ENCODE measurements around the gene RPS6KL1. TPM values are rescaled to one million over a fixed set of nuclear protein-coding genes. Genes with fewer than 3 reads are reported as not detected.

RPS6KL1 gene
- polyA plus RNA-seq, 2 of the 4 experiments (the other 2 are of a cell fraction), result 0.32 to 0.99 TPM

GRCh38 chr14:74858022-74858421 is 65.0 kb downstream of the RPS6KL1 start:
- WGBS (ENCODE audit: missing lambda C conversion rate), result 67% methylated on average over 1 of the region's 1 CpG
- ATAC-seq (no peak), FAIRE-seq (no peak), DNase-seq (ENCODE audit: low read depth in 1 of 2, low spot score in 1 of 2) (no peak)
- Histone ChIP-seq H3K4me2 (no peak overlapping the region), H3K4me3 (no peak overlapping the region), H3K9me3 (no peaks in the 10 kb centered on the region), H3K4me1 (no peaks in the 10 kb centered on the region), H3K27ac (no peak overlapping the region)
- TF ChIP-seq CTCF (IDR thresholded peaks at IDR 0.05) (no peak), HOXB13 (CRISPR knock-in tag; IDR thresholded peaks at IDR 0.05; ENCODE audit: low read depth) (no peak), RAD21 (conservative IDR thresholded peaks at IDR 0.05 in 1 of 2, IDR thresholded peaks at IDR 0.05 in 1 of 2) (no peak), PHF8 (IDR thresholded peaks at IDR 0.05; ENCODE audit: borderline replicate concordance, low read depth) (no peak), CEBPB (IDR thresholded peaks at IDR 0.05) (no peak)
- ChIA-PET CTCF (interaction anchor here (0.6 to 20.9 kb wide), 9 partner anchors 16 to 551 kb away, joined by 3 to 339 read pairs (median 3); partner anchors contain the start of genes DLST and PROX2), POLR2A (no interaction called here)

- ChIA-PET CTCF (interaction anchor here (1.2 to 20.9 kb wide), 6 partner anchors 9 to 247 kb away, joined by 3 to 339 read pairs (median 76); partner anchors contain the start of genes DLST and PROX2), POLR2A (no interaction called here)
- Histone ChIP-seq H3K4me1 (no peaks in the 10 kb centered on the region), H3K27ac (no peak overlapping the region), H3K4me3 (no peak overlapping the region), H3K4me2 (no peak overlapping the region), H3K9me3 (no peaks in the 10 kb centered on the region)
- DNase-seq (ENCODE audit: low read depth in 1 of 2, low spot score in 1 of 2) (no peak), ATAC-seq (no peak), FAIRE-seq (no peak)
- TF ChIP-seq CBX8 (IDR thresholded peaks at IDR 0.05) (no peak), NFE2L2 (conservative IDR thresholded peaks at IDR 0.05; ENCODE audit: low read length) (no peak), ESRRA (IDR thresholded peaks at IDR 0.05; ENCODE audit: borderline replicate concordance, low read length) (no peak), TP53 (CRISPR knock-in tag; IDR thresholded peaks at IDR 0.05) (no peak), CBX2 (IDR thresholded peaks at IDR 0.05; ENCODE audit: borderline replicate concordance, low read depth) (no peak), ZSCAN20 (CRISPR knock-in tag; IDR thresholded peaks at IDR 0.05) (no peak), CHD2 (IDR thresholded peaks at IDR 0.05; ENCODE audit: low read length, partially characterized antibody) (no peak), HMGXB4 (CRISPR knock-in tag; IDR thresholded peaks at IDR 0.05; ENCODE audit: borderline replicate concordance) (no peak), CTCF (IDR thresholded peaks at IDR 0.05) (no peak), ZFP36 (IDR thresholded peaks at IDR 0.05; ENCODE audit: borderline replicate concordance, partially characterized antibody) (no peak), PHF8 (IDR thresholded peaks at IDR 0.05; ENCODE audit: borderline replicate concordance, low read depth) (no peak), FOSB (CRISPR knock-in tag; IDR thresholded peaks at IDR 0.05) (no peak), MAFK (IDR thresholded peaks at IDR 0.05; ENCODE audit: partially characterized antibody) (no peak), EHMT2 (IDR thresholded peaks at IDR 0.05; ENCODE audit: low read depth) (no peak)
- WGBS (ENCODE audit: missing lambda C conversion rate), result 61% methylated on average over 1 of the region's 1 CpG
These were observed 66.7 kb downstream of the RPS6KL1 start for GRCh38 chr14:74856366-74856765.

All from A549 (cell line).